ENCODE results near the gene RNF175.

The RNF175 gene

GRCh38 chr4:153741541-153741940, 18.3 kb downstream of the RNF175 start:
- no peak for DNase-seq

- DNase-seq, result no peak
Measured at GRCh38 chr4:153735906-153736461, 23.8 kb downstream of the RNF175 start.

- DNase-seq, result no peak
Measured at GRCh38 chr4:153733751-153734448, 25.9 kb downstream of the RNF175 start.

GRCh38 chr4:153731239-153731638, 28.6 kb downstream of the RNF175 start:
- DNase-seq, result no peak

GRCh38 chr4:153729895-153730294, 29.9 kb downstream of the RNF175 start:
- no peak for DNase-seq

- no peak for DNase-seq
Measured at GRCh38 chr4:153728660-153729059, 31.2 kb downstream of the RNF175 start.

GRCh38 chr4:153728151-153728550, 31.7 kb downstream of the RNF175 start:
- no peak for DNase-seq

GRCh38 chr4:153725831-153726154, 34.0 kb downstream of the RNF175 start:
- no peak for DNase-seq

- no peak for DNase-seq
Measured at GRCh38 chr4:153725136-153725830, 34.5 kb downstream of the RNF175 start.

GRCh38 chr4:153724606-153725005, 35.2 kb downstream of the RNF175 start:
- no peak for DNase-seq

- DNase-seq, result no peak
Measured at GRCh38 chr4:153722036-153722435, 37.8 kb downstream of the RNF175 start.

- DNase-seq, result no peak
Measured at GRCh38 chr4:153713866-153714646, 45.8 kb downstream of the RNF175 start.

GRCh38 chr4:153710681-153711080, 49.1 kb downstream of the RNF175 start:
- no peak for DNase-seq

GRCh38 chr4:153706519-153706918, 53.3 kb downstream of the RNF175 start:
- DNase-seq, result no peak

- DNase-seq, result no peak
Measured at GRCh38 chr4:153705743-153706468, 53.9 kb downstream of the RNF175 start.

GRCh38 chr4:153704522-153704921, 55.3 kb downstream of the RNF175 start:
- DNase-seq, result no peak

GRCh38 chr4:153684971-153685371, 74.9 kb downstream of the RNF175 start:
- peak; percentile 66 for DNase-seq

GRCh38 chr4:153684182-153684970, 75.4 kb downstream of the RNF175 start, which contains the start of gene TLR2:
Gene TLR2 (plus strand): TSS chr4:153684280. CDS start chr4:153702908, 18,628 bp downstream.
- DNase-seq, result peak; percentile 85

- DNase-seq, result no peak
Measured at GRCh38 chr4:153683763-153684181, 76.1 kb downstream of the RNF175 start.

GRCh38 chr4:153679486-153679885, 80.3 kb downstream of the RNF175 start:
- DNase-seq, result no peak

- no peak for DNase-seq
Measured at GRCh38 chr4:153676984-153677383, 82.8 kb downstream of the RNF175 start.

- DNase-seq, result no peak
Measured at GRCh38 chr4:153676486-153676885, 83.3 kb downstream of the RNF175 start.

All from activated CD8-positive, alpha-beta memory T cell treated with anti-CD3 and anti-CD28 coated beads for 24 hours (primary cell).